PC-3 (cell line): Measurements from ENCODE around the gene RAB17. TPM values are rescaled to one million over a fixed set of nuclear protein-coding genes. Genes with fewer than 3 reads are reported as not detected.

ENCODE experiments used
- ATAC-seq: fragments of 200-7000 bp; cut with Tn5 transposase; 2 replicates; pipeline ENCODE4 v1.9.1; 2020; ENCODE audit warnings: mild to moderate bottlenecking, moderate library complexity
- BruUV-seq: library from RNA; stranded (reverse); fragments of 400-500 nt; replicated peaks from 2 replicates; lab custom pipeline; 2021; lab: Mats Ljungman, UMichigan
- CTCF ChIA-PET: fragments of 300-600 bp; sonication (Branson Sonifier 250); formaldehyde crosslinking; loops from one replicate; lab custom pipeline; 2022; ENCODE audit warnings: antibody characterized with exemption; lab: Charles Lee
- POLR2A ChIA-PET: fragments of 300-600 bp; sonication (Branson Sonifier 250); formaldehyde crosslinking; loops from one replicate; lab custom pipeline; 2022; ENCODE audit warnings: antibody characterized with exemption; ENCODE audit not compliant: unreplicated experiment; lab: Charles Lee
- DNase-seq: peaks from one replicate; pipeline ENCODE4 v3.0.0-alpha.2; 2015
- H2AFZ ChIP-seq: fragments of 300-600 bp; sonication (generic); 2 replicates; pipeline ENCODE4 v1.6.0; 2016; ENCODE audit warnings: antibody characterized with exemption, low read length
- H3F3A ChIP-seq: fragments of 300-600 bp; sonication (generic); one replicate; pipeline ENCODE4 v1.6.0; 2017; ENCODE audit warnings: antibody characterized with exemption, low read length, control low read depth, mild to moderate bottlenecking; ENCODE audit not compliant: unreplicated experiment
- H3K27ac ChIP-seq: fragments of 300-600 bp; sonication (generic); 2 replicates; pipeline ENCODE4 v1.5.1; 2016; ENCODE audit warnings: mild to moderate bottlenecking, low read length
- H3K27me3 ChIP-seq: fragments of 300-600 bp; sonication (generic); 2 replicates; pipeline ENCODE4 v1.6.1; 2016; ENCODE audit warnings: low read length, mixed read lengths
- H3K36me3 ChIP-seq: fragments of 300-600 bp; sonication (generic); 2 replicates; pipeline ENCODE4 v1.6.1; 2016; ENCODE audit warnings: low read depth, mixed run types, low read length, mixed read lengths
- H3K4me1 ChIP-seq: fragments of 300-600 bp; sonication (generic); 2 replicates; pipeline ENCODE4 v1.5.1; 2016; ENCODE audit warnings: low read length; ENCODE audit not compliant: insufficient read depth
- H3K4me2 ChIP-seq: fragments of 300-600 bp; sonication (generic); 2 replicates; pipeline ENCODE4 v1.6.0; 2016; ENCODE audit warnings: low read length
- H3K4me3 ChIP-seq: fragments of 300-600 bp; sonication (generic); 2 replicates; pipeline ENCODE4 v1.5.1; 2016; ENCODE audit warnings: mild to moderate bottlenecking, low read length, mixed read lengths
- H3K79me2 ChIP-seq: fragments of 300-600 bp; sonication (generic); 2 replicates; pipeline ENCODE4 v1.6.1; 2017; ENCODE audit warnings: low read length, mixed read lengths
- H3K9ac ChIP-seq: fragments of 300-600 bp; sonication (generic); 2 replicates; pipeline ENCODE4 v1.6.0; 2016; ENCODE audit warnings: mild to moderate bottlenecking, low read length
- H3K9me2 ChIP-seq: fragments of 300-600 bp; sonication (generic); replicated peaks from 2 replicates; pipeline ENCODE4 v1.6.1; 2016; ENCODE audit warnings: mixed run types, low read length, mixed read lengths
- H3K9me3 ChIP-seq: fragments of 300-600 bp; sonication (generic); 2 replicates; pipeline ENCODE4 v1.6.1; 2016; ENCODE audit warnings: low read length, mixed read lengths
- H4K20me1 ChIP-seq: fragments of 300-600 bp; sonication (generic); 2 replicates; pipeline ENCODE4 v1.6.1; 2016; ENCODE audit warnings: low read length, mixed read lengths
- EZH2 ChIP-seq: fragments of 300-600 bp; sonication (generic); IDR thresholded peaks from one replicate; pipeline ENCODE4 v1.6.1; 2017; ENCODE audit warnings: antibody characterized with exemption, mild to moderate bottlenecking, low read length; ENCODE audit not compliant: unreplicated experiment
- EZH2phosphoT487 ChIP-seq: fragments of 300-600 bp; sonication (generic); IDR thresholded peaks from 2 replicates; pipeline ENCODE4 v1.6.1; 2018; ENCODE audit warnings: mild to moderate bottlenecking, antibody characterized with exemption, low read length, borderline replicate concordance
- intact Hi-C: fragments of 100-400 bp; cut with micrococcal nuclease; formaldehyde crosslinking; loops from 2 replicates; pipeline ENCODE4 v1.9.0; 2023
- total RNA-seq: library from RNA; depleted of rRNA; stranded (reverse); fragments of >200 nt; gene quantifications from 2 replicates; pipeline ENCODE4 v1.2.3, GENCODE V29; 2014
- TF ChIP-seq, protein P1 (sequence below): fragments of 300-600 bp; sonication (generic); conservative IDR thresholded peaks from 2 replicates; pipeline ENCODE4 v1.5.1; 2017; ENCODE audit warnings: antibody characterized with exemption, low read depth, mild to moderate bottlenecking, low read length

Gene RAB17
- total RNA-seq, 1 experiment from 2014 or later = 28.9 TPM

DNA sequence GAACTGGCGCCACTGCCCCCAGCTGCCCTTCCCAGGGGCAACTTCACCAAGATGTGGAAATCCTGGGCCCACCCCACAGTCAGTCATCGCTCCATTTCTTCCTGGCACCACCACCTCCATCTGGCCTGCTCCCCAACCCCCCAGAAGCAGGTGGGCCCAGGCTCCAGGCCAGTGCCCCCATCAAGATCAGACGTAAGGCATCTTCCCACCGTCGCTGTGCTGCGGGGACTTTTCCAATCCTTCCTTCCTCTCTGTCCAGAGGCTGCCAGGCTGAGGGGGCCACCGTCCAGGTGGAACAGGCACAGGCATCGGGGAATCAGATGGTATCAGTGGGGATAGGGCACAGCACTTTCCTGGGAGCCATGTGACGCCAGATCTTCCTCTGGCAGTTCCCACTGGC lies 16.1 kb downstream of the RAB17 start:
- H3K9me2 ChIP-seq = no peaks in the 10 kb centered on the region
- POLR2A ChIA-PET = no interaction called here
- peak overlapping the region; percentile 49; the same call in 1 of the 2 replicates for H3K4me3 ChIP-seq
- H3K36me3 ChIP-seq = no peaks in the 10 kb centered on the region
- H3K27ac ChIP-seq = peak overlapping the region; percentile 76
- CTCF ChIA-PET = no interaction called here
- 0 out of 2 replicates have a peak, but pooled peaks cover 3% of the 10 kb centered on the region for H3K79me2 ChIP-seq
- DNase-seq = no peak
- H3K4me1 ChIP-seq = peaks cover 25% of the 10 kb centered on the region
- no peak overlapping the region for H3K9ac ChIP-seq
- peak overlapping the region; percentile 73 for H3K4me2 ChIP-seq
- no peaks in the 10 kb centered on the region for H3F3A ChIP-seq
- TF ChIP-seq, protein P1, sequence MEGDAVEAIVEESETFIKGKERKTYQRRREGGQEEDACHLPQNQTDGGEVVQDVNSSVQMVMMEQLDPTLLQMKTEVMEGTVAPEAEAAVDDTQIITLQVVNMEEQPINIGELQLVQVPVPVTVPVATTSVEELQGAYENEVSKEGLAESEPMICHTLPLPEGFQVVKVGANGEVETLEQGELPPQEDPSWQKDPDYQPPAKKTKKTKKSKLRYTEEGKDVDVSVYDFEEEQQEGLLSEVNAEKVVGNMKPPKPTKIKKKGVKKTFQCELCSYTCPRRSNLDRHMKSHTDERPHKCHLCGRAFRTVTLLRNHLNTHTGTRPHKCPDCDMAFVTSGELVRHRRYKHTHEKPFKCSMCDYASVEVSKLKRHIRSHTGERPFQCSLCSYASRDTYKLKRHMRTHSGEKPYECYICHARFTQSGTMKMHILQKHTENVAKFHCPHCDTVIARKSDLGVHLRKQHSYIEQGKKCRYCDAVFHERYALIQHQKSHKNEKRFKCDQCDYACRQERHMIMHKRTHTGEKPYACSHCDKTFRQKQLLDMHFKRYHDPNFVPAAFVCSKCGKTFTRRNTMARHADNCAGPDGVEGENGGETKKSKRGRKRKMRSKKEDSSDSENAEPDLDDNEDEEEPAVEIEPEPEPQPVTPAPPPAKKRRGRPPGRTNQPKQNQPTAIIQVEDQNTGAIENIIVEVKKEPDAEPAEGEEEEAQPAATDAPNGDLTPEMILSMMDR = no peak
- TF ChIP-seq EZH2 = no peak
- no peak for TF ChIP-seq EZH2phosphoT487
- ATAC-seq = no peak
- H2AFZ ChIP-seq = no peak overlapping the region
- H4K20me1 ChIP-seq = no peaks in the 10 kb centered on the region
- intact Hi-C loops = loop anchor here (5.0 kb wide), 1 partner anchor 62 kb away; no protein-coding TSS in a partner anchor
- no TSS peak for BruUV-seq
- no peaks in the 10 kb centered on the region for H3K9me3 ChIP-seq
- H3K27me3 ChIP-seq = no peaks in the 10 kb centered on the region

DNA sequence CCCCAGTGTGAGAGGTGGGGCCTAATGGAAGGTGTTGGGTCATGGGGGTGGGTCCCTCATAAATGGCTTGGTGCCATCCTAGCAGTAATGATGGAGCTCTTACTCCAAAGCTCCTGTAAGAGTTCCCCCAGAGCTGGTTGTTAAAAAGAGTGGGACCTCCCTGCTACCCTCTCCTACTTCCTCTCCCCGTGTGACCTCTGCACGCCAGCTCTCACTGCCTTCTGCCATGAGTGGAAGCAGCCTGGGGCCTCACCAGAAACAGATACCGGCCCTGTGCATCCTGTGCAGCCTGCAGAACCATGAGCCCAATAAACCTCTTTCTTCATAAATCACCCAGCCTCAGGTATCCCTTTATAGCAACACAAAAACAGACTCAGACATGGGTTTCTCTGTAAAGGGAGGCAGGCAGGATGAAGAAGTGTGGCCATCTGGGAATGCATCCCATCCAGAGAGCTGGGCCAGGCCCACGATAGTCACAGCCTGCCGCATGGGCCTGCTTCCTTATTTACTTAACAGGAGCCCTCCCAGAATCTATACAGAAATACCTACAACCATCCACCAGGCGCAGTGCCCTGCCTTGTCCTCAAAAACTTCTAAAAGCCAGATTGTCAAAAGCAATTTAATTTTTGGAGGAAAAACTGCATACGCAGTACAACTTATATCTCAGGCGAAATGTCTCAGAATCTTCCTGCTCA lies 16.7 kb downstream of the RAB17 start:
- no peaks in the 10 kb centered on the region for H4K20me1 ChIP-seq
- H3K27me3 ChIP-seq = no peaks in the 10 kb centered on the region
- no peak overlapping the region for H3K4me3 ChIP-seq
- no peaks in the 10 kb centered on the region for H3F3A ChIP-seq
- no peak overlapping the region for H3K9ac ChIP-seq
- DNase-seq (no peak), ATAC-seq (no peak)
- CTCF ChIA-PET = interaction anchor here (0.7 to 1.2 kb wide), 2 partner anchors 61 to 111 kb away, joined by 4 to 7 read pairs; no protein-coding TSS in a partner anchor
- 0 out of 2 replicates have a peak, but pooled peaks cover 3% of the 10 kb centered on the region for H3K79me2 ChIP-seq
- H3K36me3 ChIP-seq = no peaks in the 10 kb centered on the region
- H3K9me3 ChIP-seq = no peaks in the 10 kb centered on the region
- no peaks in the 10 kb centered on the region for H3K9me2 ChIP-seq
- BruUV-seq = no TSS peak
- H3K4me2 ChIP-seq = peak overlapping the region; percentile 73; the same call in 1 of the 2 replicates
- POLR2A ChIA-PET = interaction anchor here (0.6 kb wide), 1 partner anchor 93 kb away, joined by 13 read pairs; no protein-coding TSS in a partner anchor
- H2AFZ ChIP-seq = no peak overlapping the region
- TF ChIP-seq EZH2 (no peak), EZH2phosphoT487 (no peak)
- TF ChIP-seq, protein P1 = no peak
- no peak overlapping the region for H3K27ac ChIP-seq
- peaks cover 25% of the 10 kb centered on the region for H3K4me1 ChIP-seq
- intact Hi-C loops = loop anchor here (5.0 kb wide), 1 partner anchor 62 kb away; no protein-coding TSS in a partner anchor
